Measurements from ENCODE around the gene CCDC178.
A peak's percentile ranks its signal among the peaks of the same experiment; 100 is the strongest.
"Not testable (repeated sequence)": the region's sequence is repeated elsewhere in the genome, so short reads cannot be mapped to it uniquely, and the experiment has no call there.

CCDC178 gene

DNA sequence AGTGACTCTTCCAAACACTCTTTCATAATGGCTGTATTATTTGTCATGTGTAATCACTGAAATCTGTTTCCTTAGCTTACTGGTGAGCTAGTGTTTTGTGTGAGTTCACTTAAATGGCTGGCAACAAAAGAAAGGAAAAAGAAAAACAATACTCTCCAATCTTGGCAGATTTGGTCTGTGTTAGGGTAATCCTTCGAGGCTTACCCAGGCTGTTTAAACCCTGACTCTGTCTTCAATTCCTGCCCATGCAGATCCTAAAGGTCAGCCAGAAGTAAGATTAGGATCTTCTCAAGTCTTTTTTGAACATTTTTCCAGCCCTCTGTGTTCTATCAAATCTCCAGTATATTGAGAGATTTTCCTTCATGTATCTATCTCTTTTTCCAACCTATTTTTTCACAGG, 85.3 kb downstream of the CCDC178 start:
- no peak for DNase-seq (ENCODE audit: low read depth, low spot score)

DNA sequence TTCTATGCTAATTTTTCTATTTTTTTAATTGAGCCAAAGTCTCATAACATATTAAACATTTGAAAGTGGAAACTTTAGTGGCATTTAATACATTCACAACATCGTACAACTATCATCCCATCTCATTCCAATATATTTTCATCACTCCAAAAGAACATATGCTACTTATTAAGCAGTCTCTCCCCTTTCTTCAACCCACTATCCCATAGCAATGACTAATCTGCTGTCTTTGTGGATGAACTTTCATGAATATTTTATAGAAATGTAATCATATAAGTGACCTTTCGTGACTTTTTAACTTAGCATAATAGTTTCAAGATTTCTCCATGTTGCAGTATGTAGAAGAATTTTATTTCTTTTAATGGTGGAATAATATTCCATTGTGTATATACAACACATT, 90.3 kb downstream of the CCDC178 start:
- no peak for DNase-seq (ENCODE audit: low read depth, low spot score)

DNA sequence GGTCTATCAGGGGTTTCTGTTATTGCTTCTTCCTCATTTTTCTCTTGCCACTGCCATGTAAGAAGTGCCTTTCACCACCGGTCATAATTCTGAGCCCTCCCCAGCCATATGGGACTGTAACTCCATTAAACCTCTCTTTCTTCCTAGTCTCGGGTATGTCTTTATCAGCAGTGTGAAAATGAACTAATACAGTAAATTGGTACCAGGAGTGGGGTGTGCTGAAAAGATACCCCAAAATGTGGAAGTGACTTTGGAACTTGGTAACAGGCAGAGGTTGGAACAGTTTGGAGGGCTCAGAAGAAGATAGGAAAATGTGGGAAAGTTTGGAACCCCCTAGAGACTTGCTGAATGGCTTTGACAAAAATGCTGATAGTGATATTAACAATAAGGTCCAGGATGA, 100.8 kb downstream of the CCDC178 start:
- DNase-seq (ENCODE audit: low read depth, low spot score): not testable (repeated sequence)

DNA sequence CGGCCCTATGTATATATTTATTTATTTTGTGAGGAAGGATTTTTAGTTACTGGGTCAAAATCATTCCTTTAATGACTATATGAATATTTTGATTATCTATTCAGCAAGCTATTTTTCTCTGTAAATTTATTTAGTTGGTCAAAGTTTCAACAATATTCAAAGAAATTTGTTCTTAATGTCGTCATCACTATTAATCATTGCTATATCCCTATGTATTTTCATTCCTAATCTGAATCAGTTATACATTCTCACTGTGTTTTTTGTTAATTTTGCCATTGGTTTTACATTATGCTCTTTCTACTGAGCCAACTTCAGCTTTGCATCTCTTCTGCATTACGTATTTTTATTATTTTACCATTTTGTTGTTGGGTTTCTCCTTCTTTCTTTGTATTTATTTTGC, 105.7 kb downstream of the CCDC178 start:
- DNase-seq (ENCODE audit: low read depth, low spot score): no peak

DNA sequence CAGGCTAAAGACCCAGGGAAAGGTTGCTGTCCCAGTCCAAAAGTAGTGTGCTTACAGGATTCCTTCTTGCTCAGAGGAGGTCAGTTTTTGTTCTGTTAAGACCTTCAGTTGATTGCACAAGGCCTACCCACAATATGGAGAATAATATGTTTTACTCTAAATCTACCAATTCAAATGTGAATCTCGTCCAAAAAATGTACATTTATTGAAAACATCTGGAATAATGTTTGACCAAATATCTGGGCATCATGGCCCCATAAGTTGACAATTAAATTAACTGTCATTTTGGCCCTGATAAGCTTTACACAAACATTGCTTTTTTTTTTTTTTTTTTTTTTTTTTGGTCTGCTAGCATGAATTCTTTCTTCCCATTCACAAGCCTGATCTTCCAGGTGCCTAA, 109.8 kb downstream of the CCDC178 start:
- DNase-seq (ENCODE audit: low read depth, low spot score): no peak

DNA sequence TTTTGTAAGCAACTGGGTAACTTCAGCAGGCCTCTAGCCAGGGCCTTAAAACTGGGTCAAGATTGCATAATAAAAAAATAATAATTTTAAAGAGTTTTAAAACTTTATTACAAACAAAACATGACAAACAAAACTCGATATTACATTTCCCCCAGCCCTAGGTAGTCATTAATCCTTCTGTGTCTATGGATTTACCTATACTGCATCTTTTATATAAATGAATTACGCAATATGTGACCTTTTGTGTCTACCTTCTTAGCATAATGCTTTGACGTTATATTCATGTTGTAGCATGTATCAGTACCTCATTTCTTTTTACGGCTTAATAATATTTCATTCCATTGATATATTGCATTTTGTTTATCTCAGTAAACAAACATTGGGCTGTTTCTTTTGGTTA, 113.5 kb downstream of the CCDC178 start:
- DNase-seq (ENCODE audit: low read depth, low spot score): no peak

DNA sequence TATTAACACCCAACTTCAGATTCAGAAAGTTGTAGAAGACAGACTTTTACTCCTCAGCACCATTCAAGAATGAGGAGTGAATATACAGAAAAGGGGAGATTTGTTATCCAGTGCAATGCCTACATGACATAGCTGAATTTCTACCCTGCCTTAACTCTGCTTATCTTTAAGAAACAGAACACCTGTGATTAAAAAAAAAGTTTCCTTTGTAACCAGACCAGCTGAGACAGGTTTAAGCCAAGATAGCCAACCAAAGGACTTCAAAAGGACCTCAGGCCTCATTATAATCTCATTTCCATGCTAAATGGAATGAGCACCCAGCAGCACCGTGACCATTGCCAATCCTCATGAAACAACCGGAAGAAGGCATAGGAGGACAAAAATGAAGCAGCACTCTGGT, 122.9 kb downstream of the CCDC178 start:
- no peak for DNase-seq (ENCODE audit: low read depth, low spot score)

DNA sequence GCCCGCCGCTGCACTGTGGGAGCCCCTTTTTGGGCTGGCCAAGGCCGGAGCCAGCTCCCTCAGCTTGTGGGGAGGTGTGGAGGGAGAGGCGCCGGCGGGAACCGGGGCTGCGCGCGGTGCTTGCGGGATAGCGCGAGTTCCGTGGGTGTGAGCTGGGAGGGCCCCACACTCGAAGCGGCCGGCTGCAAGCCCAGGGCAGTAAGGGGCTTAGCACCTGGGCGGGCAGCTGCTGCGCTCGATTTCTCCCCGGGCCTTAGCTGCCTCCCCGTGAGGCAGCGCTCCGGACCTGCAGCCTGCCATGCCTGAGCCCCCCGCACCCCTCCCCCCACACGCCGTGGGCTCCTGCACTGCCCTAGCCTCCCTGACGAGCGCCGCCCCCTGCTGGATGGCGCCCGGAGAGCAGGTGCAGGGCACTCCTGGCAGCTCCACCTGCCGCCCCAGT, 124.4 kb downstream of the CCDC178 start:
- DNase-seq (ENCODE audit: low read depth, low spot score): no peak

DNA sequence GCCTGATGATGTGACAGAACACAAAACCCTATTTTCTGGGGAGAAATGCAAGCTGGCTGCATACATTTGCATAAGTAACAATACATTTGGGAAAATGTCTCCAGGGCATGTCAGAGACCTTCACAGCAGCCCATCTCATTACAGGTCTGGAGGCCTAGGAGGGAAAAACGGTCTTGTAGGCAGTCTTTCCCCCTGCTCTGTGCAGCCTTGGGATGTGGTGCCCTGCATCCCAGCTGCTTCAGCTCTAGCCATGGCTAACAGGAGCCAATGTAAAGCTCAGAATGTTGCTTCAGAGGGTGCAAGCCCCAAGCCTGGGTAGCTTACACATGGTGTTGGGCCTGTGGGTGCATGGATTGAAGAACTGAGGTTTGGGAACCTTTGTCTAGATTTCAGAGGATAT, 133.0 kb downstream of the CCDC178 start:
- DNase-seq (ENCODE audit: low read depth, low spot score): no peak

DNA sequence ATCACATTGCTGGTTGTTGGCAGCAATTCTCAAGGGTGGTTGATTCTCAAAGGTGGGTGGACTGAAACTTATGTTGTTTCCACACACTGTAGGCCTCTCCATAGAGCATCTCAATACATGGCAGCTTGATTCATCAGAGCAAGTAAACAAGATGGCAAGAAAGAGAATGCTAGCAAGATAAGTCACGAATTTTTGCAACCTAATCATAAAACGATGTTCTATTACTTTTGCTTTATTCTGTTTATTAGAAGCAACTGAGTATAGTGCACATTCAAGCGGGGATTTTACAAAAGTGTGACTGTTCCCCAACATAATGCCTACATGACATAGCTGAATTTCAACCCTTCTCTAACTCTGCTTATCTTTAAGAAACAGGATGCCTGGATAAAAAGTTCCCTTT, 136.2 kb downstream of the CCDC178 start:
- no peak for DNase-seq (ENCODE audit: low read depth, low spot score)

DNA sequence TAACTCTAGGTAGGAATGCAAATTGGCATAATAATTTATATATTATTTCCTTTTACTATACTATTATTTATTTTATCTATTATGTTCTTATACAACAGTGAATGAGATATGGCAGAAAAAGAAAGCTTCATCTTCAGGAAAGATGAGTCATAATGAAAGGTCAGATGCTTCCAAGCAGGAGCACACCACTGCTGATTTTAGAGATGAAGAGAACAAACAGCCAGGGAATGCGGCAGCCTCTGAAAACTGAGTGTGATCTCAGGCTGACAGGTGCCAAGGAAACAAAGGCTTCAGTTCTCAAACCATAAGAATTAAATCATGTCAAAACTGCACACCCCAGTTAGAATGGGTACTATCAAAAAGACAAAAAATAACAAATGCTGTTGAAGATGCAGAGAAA, 149.0 kb downstream of the CCDC178 start:
- no peak for DNase-seq (ENCODE audit: low read depth, low spot score)

DNA sequence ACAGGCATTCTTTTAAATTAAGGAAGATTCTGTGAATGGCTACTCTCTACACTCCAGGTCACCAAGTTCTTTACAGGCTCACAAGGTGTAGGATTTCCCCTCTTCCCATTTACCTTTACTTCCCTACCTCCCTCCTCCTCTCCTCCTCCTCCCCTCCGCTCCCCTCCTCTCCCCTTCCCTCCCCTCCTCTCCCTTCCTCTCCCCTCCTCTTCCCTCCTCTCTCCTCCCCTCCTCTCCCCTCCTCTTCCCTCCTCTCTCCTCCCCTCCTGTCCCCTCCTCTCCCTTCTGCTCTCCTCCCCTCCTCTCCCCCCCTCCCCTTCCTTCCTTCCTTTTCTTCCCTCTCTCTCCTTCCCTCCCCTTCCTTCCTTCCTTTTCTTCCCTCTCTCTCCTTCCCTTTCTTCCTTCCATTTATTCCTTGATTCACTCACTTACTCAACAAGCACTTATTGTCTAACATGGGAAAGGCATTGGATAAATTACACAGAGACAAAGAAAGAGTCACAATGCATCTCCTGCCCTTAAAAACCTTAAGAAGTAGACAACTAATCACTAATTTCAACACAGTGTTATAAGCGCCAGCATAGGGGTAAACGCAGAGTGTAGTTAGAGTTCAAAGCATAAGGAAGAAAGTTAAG, 152.3 kb downstream of the CCDC178 start:
- DNase-seq (ENCODE audit: low read depth, low spot score): no peak

DNA sequence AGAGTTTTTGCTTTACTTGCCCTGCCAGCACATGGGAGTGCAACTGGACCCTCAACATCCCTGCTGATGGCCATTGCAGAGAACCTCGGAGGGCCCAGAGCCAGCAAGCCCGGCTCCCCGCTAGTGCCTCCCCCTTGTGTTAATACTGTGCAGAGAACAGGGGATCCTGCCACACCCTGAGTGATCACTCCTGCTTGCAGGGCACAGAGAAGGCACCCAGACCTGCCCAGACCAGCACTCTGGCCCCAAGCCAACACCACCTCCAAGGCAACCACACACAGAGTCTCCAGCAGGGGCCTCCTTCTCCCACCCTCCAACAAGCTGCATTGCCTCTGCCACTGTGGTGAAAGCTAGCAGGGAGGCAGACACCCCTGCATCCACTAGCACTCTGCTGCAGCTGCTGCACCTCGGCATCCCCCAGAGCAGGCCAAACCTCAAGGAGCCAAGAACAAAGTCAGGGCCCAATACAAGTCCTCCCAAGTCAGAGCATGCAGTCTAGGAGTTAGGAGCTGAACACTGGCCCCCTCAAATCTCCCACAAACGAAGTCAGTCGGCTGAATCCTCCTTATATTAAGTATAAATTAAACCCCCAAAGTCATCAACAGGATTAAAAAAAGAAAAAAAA, 157.7 kb downstream of the CCDC178 start:
- DNase-seq (ENCODE audit: low read depth, low spot score): no peak

DNA sequence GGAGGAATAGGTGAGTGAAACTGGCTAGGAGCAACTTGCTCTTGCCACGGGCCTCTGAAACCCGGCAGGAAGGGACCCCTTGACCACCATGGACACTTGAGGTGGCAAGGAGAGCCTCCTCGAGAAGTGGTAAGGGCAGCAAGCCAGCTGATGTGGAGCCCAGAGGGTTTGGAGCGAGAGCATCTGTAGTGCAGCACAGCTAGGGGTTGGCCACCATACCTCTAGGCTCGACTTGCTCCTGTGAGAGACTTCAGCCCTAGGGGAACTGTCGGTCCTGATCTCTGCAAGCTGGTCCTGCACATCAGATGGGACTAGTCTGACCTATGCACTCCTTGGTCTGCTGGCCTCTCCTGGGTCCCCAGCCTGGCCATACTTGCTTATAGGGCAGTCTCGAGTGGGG, 158.4 kb downstream of the CCDC178 start:
- no peak for DNase-seq (ENCODE audit: low read depth, low spot score)

DNA sequence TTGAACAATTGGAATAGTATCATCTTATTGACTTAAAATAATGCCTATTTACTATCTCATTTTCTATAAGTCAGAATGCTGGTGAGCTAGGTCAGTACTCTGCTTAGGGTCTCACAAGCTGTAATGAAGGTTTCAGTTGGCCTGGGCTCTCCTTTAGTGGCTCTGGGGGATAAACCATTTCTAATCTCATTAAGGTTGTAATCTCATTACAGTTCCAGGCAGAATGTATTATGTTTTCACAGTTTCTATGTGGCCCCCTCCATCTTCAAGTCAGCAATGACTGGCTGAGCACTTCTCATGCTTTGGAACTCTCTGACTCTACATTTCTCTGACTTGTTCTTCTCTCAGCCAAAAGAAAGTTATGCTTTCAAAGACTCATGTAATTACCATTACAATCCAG, 163.1 kb downstream of the CCDC178 start:
- no peak for DNase-seq (ENCODE audit: low read depth, low spot score)

DNA sequence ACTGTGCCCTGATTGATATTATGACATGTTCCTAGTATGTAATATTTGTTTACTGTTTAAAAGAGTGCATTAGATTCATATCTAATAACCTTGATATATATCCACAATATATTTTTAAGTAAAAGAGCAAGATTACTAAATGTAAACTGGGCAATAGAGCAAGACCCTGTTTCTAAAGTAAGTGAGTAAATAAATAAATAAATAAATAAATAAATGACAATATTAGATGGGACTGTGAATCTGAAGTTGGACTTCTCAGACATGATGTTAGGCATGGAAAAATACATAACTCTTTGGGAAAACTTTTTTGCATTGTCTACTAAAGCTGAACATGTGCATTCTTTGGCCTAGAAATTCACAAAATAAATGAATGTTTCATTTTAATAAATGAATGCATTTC, 164.7 kb downstream of the CCDC178 start:
- DNase-seq (ENCODE audit: low read depth, low spot score): no peak

DNA sequence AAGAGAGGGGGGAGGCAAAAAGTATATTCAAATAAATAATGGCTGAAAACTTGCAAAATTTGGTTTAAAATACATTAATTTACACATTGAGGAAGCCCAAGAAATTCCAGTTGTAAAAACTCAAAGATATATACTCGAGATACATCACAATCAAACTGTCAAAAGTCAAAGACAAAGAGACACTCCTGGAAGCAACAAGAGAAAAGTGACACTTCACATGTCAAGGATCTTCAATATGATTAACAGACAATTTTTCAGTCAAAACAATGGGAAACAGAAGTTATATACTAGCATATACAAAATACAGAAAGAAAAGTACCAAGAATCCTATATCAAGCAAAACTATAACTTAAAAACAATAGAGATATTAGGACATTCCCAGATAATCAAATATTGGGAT, 170.2 kb downstream of the CCDC178 start:
- no peak for DNase-seq (ENCODE audit: low read depth, low spot score)

DNA sequence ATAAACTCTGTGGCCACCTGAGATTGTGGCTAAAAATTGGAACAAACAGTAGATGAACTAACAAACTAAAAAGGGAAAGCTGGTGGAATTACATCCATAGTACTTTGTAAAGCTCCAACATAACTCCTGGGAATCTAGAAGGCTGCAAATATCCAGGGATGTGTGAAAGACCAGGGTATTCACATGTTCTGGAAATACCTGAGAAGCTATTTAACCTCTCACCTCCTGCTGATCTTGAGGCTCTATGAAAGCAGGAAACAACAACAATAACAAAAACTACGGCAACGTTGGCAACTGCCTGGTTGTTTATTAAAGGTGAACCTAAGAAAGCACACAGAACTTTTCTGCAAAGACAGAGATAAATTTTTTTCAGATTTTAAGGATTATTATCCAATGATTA, 171.3 kb downstream of the CCDC178 start:
- no peak for DNase-seq (ENCODE audit: low read depth, low spot score)

DNA sequence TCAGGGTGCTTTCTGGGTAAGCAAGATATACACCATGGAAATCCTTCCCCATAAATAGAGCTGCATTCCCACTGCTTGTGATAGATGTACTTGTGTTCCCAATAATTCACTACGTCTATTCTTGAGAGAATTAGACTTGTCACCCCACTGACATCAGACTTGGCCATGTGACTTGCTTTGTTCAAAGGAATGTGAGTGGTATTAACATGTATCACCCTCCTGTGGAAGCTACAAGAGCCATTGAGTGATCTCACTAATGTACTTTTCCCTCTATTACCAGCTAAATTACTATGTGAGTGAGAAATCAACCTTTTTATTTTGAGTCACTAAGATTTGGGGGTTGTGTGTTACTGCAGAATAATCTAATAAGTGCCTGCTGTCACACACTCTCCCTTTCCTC, 176.0 kb downstream of the CCDC178 start:
- no peak for DNase-seq (ENCODE audit: low read depth, low spot score)

DNA sequence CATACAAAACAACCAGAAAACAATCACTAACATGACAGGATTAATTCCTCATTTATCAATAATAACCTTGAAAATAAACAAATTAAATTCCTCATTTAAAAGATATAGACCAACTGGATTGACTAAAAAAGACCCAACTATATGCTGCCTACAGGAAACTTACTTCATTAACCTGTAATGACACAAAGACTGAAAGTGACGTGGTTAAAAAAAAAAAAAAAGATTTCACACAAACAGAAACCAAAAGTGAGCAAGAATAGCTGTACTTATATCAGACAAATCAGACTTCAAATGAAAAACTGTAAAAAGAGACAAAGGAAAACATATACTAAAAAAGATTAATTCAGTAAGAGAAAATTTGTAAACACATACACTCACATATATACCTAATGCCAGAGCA, 201.2 kb downstream of the CCDC178 start:
- no peak for DNase-seq (ENCODE audit: low read depth, low spot score)

DNA sequence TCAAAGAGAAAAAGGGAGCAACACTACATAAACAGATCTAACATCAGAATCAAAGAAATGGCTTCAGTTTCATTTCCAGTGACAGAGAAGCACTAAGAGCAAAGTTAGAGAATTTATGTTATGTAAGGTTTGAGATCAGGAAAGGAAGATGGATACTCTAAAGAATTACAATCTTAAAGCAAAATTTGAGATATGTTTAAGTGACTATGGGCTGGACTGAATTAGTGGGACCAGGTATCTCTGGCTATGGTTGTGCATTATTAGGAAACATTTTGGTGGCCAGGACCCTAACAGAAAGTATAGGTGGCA, 208.2 kb downstream of the CCDC178 start:
- DNase-seq (ENCODE audit: low read depth, low spot score): no peak

DNA sequence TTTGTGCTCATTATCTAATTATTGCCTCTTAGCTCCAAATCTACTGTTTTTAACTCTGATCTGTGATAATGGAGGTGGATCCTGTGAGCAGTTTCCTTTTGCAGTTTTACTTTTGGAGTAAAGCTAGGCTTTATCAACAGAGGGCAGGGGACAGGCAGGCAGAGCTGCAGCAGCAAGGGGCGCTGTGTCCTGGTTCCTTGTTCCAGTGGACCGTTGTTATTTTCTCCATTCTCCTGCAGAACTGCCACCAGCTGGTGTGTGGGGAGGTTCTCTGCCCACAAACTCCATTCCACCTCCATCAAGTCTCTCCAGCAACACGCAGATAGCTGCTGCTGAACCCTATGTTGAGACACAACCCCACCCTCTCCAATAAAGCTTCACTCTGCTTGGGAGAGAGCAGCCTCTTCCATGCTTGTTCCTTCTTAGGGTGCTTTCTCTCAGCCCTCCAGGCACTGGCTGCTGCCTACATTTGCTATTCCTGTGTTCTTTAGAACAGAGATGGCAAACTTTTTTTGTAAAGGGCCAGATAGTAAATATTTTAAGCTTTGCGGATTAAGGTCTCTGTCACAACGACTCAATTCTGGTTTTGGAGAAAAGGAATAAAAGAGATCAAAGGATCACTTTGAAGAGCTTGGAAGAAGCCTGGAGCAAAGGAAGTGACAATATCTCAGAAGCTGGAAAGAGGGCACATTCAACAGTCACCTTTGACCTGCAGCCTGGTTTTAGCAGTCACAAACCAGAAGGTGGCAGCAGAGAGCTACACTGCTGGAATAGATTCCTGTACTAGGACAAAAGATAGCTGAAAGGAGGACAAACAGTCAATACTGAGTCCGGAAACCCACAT, 208.8 kb downstream of the CCDC178 start:
- DNase-seq (ENCODE audit: low read depth, low spot score): peak; percentile 55

DNA sequence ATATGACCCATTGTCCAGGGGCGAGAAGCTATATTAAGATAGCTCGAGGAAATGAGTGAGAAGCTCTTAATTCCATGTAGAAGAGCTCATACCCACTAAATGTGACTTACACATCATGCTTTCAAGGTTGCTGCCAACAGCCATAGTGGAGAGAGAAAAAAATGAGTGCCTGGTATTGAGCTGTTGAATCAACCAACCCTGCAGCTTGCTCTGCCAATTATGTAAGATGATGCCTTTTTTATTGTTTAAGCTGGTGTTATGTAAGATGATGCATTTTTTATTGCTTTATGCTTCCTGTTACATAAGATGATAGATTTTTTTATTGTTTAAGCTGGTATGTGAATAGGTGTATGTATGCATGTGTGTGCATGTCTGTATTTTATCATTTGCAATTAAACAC, 228.2 kb downstream of the CCDC178 start:
- no peak for DNase-seq (ENCODE audit: low read depth, low spot score)
